HG03521 (cell line): Measurements from ENCODE around the gene SLBP.

Experiments
- ATAC-seq: cut with Tn5 transposase; IDR thresholded peaks from one replicate; pipeline ENCODE4 v1.9.1; 2021; ENCODE audit warnings: mild to moderate bottlenecking, moderate library complexity; ENCODE audit not compliant: unreplicated experiment

Gene SLBP

DNA sequence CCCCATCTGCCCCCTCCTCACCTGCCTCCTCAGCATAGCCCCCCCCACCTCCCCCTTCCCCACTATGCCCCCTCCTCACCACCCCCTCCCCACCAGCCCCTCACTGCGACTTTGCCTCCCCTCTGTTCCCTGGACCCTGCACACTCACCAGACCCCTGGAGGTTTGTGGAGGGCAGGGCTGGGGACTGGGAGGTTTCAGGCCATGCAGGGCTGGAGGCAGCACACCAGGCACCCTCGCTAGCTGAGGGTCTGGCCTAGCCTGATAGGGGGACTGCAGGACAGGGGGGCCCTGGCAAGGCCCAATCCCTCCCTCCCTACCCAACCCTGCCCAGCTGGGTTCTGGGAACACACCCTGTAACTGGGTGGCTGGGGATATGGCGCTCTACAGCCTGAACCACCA, 37.3 kb upstream of the SLBP start:
- no peak for ATAC-seq

DNA sequence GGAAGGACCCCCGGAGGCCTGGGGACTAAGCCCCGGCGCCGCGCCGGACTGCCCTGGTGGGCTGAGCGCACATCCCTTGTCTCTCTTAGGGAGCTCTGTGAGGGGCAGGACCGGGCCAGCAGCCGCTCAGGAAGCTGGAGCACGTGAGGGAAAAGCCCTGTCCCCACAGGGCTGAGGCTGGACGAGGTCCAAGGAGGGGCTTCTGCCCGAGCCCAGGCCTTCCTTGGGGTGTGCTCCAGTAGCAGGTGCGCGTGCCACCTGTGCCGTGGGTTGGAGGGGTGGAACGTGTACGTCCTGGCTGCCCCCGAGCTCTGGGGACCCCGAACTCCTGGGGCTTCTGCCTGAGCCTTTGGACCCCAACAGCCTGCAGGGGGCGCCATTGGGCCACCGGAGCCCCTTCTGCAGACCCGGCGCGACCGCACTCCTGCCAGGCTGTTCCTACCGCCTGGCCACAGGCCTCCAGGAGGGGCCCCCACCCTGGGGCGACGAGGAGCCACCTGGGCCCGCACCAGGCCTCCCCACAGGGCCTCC, 36.4 kb upstream of the SLBP start:
- no peak for ATAC-seq

DNA sequence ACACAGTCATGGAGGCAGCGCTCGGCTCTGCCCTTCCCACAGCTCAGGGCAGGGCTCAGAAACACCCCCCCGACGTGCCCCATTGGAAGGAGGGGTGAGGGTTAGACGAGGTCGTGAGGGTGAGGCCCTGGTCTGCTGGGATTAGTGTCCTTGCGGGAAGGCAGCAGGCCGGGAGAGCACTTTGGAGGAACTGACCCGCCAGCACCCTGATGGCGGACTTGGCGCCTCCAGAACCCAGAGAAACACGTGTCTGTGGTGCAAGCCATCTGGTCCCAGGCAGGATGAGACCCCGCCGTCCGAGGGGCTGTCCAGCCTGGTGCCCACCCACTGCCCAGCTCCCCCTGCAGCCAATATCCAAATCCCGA, 35.5 kb upstream of the SLBP start:
- no peak for ATAC-seq

DNA sequence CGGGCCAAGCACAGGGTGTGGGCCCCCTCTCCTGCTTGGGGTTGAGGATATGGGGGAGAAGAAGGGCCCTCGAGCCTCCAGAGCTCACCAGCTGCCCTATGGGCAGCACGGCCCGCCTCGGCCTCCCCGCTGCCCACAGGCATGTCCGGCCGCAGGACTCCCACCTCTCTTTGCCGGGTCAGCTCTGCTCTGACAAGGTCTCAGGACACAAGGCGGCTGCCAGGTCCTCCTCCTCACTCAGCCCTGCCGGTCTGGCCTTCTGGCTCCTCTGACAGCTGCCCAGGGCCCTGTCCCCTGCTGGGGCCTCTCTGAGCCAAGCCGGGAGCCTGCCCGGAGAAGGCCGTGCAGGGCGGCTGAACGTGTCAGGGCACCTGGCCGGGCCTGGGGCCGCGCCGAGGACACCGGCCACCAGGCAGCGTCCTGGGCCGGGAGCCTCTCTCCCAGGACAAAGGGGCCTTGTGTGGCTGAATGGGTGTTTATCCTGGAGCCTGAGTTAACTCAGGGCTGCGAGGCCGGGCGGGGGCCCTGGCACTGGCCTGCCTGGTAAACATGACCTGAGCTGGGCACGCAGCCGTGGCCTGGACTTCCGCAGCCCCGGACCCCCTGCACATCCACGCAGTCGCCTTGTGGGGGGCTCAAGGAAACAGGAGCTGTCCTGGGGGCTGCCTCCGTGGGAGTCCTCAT, 34.9 kb upstream of the SLBP start:
- ATAC-seq = no peak

DNA sequence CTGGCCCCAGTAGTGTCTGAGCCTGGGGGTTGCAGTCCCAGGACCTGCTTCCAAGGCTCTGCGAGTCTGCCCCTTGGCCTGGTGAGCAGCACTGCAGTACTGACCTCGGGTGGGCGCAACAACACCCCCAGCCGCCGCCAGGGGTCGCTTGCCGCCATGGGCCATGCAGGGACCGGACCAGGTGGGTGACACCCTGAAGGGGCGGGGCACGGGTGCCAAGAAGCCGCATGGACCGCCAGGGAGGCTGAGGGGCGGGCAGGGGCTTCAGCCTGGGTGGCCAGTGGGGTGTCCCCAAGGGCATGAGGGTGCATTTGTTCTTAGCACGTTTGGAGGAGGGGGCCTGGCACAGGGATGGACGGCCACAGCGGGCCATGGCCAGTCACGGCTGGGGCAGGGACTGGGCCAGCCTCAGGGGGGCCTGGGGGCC, 34.2 kb upstream of the SLBP start:
- ATAC-seq = peak; percentile 66

DNA sequence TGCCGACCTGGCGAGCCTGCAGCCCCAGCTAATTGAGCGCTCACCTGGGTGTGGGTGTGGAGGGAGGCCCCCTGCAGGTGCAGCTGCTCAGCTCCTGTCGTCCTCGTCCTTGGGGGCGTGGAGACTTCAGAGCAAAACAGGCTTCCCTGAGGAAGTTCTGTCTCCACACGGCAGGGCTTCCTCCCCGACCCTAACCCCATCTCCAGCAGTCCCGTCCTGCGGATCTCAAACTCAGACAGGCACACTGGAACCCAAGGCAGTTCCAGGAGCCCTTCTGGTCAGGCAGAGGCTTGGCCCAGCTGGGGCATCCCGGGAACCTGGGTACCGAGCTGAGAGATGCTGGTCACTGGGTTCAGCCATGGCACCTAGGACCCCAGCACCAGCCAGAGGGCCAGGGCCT, 33.6 kb upstream of the SLBP start:
- ATAC-seq = no peak

DNA sequence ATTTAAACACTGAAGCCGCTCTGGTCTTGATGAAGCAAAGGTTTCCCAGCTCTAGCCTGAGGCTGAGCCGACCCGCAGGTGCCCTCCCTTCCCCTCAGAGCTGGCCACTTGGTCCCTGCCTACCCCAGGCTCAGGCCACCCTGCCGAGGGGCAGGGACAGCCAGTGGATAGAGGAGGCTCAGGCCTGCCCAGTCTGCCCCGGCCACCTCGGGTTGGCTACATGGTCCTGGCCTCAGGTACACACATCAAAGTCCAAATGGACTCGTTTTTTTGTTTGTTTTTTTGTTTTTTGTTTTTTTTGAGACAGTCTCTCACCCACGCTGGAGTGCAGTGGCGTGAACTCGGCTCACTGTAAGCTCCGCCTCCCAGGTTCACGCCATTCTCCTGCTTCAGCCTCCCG, 33.0 kb upstream of the SLBP start:
- no peak for ATAC-seq

DNA sequence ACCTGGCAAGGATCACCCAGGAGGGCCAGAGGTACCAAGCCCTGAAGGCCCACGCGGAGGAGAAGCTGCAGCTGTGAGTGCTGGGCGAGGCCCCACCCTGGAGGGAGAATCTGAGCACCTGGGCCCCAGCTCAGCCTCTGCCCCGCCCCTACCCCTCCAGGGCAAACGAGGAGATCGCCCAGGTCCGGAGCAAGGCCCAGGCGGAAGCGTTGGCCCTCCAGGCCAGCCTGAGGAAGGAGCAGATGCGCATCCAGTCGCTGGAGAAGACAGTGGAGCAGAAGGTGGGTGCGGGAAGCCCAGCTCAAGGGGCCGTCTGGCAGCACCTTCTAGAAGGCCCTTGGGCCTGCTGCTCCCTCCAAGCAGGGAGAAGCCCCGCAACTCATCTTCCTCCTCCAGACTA, 32.4 kb upstream of the SLBP start:
- ATAC-seq = no peak

DNA sequence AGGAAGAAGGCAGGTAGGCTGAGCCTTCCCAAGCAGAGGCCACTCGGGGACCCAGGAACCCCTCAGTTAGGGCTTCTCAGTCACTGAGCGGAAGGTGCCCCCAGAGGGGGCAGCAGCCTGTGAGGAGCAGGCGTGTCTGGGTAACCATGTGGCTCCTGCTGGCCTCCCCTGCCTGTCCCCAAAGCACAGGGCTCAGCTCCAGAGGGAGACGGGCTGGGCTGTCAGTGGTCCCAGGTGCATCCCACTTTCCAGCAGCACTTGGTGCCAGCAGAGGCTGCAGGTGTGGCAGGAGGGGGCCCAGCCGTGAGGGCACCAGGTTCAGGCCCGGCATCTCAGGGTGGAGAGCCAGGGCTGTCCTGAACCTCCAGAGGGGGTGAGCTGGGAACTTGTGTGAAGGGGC, 31.9 kb upstream of the SLBP start:
- no peak for ATAC-seq

DNA sequence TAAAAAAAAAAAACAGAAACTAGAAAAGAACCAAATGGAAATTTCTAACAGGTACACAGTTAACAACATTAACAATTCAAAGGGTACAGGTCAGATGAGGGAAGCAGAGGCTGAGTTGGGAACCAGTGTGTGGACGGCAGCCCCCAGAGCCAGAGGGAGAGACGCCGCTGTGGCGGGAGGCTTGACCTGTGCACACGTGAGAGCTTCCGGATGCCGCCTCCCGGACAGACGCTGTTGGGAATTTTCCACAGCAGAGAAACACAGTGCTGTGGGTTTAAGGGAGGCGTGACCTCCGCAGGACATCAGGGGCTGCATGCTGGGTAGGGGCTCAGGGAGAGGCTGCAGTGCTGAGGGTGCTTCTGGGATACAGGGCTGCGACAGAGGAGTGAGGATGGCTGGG, 31.4 kb upstream of the SLBP start:
- no peak for ATAC-seq

DNA sequence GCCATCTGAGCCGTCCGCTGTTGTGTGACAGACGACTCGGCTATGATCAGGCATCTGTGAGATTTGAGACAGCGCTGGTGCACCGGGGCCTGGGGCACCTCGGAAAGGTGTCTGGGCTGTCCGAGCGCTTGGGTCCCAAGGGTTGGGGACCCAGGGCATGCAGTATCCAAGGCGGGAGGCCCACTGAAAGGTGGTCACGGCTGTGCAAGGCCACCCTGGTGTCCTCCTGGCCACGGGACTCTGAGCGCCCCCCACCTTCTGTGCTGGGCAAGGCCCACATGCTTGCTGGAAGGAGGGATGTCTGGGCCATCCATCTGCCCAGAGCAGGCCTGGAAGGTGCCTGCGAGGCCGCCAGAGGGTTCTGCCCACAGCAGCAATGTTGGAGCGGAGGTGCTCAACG, 29.1 kb upstream of the SLBP start:
- no peak for ATAC-seq

DNA sequence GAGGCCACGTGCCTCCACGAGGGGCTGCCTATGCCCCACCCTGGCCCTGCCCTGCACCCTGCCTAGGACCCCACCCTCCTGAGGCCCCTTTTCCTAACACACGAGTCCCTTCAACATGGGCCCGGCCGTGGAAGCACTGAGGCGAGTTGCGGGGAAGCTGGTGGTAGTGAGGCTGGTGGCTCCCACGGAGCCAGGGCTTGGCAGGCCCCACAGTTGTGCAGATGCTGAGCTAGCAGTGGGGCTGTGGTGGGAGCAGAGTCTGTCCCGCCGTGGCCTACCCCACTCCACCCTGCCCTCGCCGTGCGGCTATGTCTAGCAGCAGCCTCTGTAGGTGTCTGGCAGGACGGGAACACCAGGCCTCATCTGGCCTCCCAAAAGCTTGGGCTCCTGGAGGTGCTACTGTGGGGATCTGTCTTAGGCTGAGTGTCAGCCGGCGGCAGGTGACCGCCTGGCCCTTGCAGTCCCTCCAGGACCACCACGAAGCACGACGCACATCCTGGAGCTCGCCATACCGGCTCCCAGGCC, 28.0 kb upstream of the SLBP start:
- ATAC-seq = no peak

DNA sequence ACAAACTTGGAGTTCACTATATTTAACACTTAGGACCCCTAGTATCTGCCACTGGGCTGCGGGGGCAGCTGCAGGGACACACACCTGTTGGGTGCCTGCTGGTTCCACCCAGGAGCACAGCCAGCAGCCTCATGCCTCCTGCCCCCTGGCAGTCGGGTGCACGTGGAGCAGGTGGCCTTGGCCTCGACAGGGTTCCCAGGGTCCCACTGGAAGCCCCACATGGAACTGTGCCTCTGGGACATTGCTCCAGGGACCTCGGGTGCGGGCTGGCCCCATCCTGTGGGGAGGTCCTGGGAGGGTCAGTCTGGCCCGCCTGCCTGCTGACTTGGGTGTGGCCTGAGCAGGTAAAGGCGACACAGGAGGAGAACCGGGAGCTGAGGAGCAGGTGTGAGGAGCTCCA, 27.2 kb upstream of the SLBP start:
- no peak for ATAC-seq

DNA sequence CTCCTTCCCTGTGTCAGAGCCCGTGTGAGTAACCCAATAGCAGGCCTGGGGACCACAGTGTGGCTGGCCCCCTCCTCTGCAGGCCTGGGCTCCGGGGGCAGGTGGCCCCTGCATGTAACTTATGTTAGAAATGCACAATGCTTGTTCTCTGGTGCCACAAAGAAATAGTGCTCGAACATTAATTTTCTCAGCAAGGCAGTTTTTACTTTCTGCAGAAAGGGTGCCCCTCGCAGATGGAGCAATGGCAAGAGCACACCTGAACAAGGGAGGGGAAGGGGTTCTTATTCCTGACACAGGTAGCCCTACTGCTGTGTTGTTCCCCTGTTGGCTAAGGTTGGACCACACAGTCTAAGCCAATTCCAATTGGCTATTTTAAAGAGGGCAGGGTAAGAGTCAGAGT, 26.3 kb upstream of the SLBP start:
- no peak for ATAC-seq

DNA sequence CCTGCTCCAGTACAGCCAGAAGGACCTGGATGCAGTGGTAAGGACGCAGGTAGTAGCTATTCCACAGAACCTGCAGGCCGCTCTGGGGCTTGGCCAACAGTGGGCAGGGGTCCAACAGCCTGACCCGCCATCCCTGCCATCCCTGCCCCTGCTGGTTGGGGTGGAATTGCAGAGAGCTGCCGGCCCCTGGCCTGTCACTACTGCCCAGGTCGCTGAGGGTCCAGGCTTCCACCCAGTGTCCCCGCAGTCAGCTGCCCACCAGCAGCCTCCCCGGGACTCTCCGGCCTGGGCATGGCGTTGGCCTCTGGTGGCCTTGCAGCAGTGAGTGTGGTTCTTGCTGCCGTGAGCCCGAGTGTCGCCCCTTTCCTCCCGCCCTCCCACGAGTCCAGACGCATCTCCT, 25.5 kb upstream of the SLBP start:
- no peak for ATAC-seq

DNA sequence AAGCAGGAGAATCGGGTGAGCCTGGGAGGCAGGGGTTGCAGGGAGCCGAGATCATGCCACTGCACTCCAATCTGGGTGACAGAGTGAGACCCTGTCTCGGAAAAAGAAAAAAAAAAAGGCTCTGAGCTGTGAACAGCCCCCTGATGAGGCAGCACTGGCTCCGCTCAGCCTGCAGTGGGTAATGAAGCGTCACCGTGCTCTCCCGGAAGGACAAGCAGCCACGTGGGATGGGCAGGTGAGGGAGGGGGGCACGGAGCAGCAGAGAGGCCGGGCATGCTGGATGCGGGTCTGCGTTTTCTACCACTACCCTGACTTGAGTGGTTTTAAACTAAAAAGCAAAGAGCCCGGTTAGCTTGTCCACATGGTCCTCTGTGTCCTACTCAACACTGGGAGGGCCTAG, 24.7 kb upstream of the SLBP start:
- no peak for ATAC-seq

DNA sequence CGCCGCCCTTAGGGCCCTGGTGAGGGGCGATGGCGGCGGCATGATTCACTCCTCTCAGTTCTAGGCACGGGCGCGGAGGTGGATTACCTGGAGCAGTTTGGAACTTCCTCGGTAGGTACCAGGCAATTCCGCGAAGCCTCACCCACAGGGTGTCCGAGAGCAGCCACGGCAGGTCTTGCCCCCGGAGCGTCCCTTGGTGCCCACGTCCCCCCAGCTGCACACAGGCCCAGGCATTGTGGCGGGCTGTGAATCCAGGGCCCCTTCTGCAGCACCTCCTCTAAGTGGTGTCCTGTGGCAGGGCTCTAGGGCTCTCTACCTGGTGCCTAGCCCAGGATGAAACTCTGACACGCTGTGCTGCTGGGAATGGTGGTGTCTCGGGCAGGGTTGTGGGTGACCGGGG, 23.1 kb upstream of the SLBP start:
- no peak for ATAC-seq

DNA sequence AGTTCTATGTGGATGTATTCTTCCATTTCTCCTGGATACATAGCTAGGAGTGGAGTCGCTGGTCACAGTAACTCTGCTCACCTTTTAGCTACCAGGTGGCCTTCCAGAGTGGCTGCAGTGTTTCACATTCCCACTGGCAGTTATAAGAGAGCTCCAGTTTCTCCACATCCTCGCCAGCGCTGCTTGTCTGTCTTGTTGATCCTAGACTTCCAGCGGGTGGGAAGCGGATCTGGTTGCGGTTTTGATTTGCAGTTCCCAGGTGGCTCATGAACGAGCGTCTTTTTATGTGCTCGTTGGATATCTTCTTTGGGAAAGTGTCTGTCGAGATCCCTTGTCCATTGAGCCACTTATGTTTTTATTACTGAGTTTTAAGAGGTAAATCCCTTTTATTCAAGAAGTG, 20.8 kb upstream of the SLBP start:
- ATAC-seq = no peak

DNA sequence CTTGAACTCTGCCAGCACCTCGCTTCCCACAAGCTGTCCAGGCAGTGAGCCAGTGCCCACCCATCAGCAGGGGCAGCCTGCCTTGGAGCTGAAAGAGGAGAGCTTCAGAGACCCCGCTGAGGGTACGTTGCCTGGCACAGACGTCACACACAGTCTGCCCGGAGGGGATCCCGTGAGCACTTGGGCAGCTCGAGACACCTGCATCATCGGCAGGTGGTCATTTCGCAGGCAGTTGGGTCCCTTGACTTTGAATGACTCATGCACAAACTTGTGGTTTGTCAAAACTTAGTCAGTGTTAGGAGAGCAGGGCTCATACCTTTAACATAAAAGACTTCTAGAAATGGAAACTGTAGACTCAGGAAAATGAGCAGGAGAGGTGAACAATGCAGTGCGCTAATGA, 19.1 kb upstream of the SLBP start:
- no peak for ATAC-seq

DNA sequence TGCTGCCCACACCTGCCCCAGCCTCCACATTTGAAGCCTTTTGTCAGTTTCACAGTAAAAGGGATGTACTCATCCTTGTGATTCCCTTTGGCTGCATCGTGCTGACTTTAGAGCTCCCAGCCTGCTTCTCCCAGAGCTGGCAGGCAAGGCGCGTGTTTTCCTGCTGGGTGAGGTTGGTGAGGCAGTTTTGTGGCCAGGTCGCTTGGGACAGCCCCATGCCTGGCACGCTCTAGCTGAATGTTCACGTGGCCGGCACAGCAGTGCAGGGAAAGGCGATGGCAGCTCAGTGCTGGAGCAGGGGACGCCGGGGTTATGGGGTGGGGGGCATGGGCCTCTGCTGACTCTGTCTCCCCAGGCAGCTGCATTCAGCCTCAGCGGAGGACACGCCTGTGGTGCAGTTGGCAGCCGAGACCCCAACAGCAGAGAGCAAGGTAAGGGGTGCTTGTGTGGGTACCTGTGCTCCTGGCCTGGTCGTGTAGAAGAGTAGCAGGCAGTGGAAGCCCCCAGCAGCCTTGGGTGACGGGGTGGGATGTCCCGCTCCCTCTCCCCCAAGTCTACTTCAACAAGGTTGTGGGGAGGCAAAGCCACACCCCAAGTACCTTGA, 18.5 kb upstream of the SLBP start:
- no peak for ATAC-seq

DNA sequence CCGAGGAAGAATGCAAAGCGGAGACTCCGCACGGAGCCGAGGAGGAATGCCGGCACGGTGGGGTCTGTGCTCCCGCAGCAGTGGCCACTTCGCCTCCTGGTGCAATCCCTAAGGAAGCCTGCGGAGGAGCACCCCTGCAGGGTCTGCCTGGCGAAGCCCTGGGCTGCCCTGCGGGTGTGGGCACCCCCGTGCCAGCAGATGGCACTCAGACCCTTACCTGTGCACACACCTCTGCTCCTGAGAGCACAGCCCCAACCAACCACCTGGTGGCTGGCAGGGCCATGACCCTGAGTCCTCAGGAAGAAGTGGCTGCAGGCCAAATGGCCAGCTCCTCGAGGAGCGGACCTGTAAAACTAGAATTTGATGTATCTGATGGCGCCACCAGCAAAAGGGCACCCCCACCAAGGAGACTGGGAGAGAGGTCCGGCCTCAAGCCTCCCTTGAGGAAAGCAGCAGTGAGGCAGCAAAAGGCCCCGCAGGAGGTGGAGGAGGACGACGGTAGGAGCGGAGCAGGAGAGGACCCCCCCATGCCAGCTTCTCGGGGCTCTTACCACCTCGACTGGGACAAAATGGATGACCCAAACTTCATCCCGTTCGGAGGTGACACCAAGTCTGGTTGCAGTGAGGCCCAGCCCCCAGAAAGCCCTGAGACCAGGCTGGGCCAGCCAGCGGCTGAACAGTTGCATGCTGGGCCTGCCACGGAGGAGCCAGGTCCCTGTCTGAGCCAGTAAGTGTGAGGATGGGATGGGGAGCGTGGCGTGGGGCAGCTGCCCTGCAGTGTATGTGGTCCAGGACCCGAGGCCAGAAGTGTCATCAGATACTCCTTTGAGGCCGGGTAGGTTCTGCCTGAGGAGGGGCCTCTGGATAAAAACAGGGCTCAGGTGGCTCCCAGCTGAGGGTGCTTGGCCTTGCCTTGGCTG, 16.2 kb upstream of the SLBP start:
- ATAC-seq = no peak
